Measurements from ENCODE around the gene CIAO2B.

CIAO2B gene

DNA sequence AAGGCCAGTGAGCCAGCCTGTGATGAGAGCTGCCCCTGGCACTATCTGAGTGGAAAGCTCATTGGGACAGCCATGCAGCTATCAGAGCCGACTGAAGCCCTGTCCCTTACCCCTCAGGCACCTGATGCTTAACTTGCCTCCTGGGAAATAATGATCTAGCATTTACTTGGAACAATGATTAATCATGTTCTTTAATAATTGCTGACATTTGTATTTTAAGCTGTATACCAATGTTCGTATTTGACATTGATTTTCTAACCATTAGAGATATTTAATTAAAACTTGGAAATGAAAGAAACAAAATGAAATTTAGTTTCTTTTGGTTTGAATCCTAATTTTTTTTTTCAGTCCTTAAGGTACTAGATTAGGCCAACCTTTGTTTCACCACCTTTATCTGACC lies 43.4 kb downstream of the CIAO2B start:
- 0 out of 2 replicates have a peak, but pooled peaks cover 3% of the 10 kb centered on the region for H3K4me1 ChIP-seq (ENCODE audit: insufficient read depth, low read length)
- H3K9ac ChIP-seq (ENCODE audit: low read depth, low read length), result no peak overlapping the region
- no peaks in the 10 kb centered on the region for H3K9me3 ChIP-seq (ENCODE audit: control insufficient read depth, insufficient read depth, low read length)
- H3K36me3 ChIP-seq (ENCODE audit: insufficient read depth, low read length), result no peaks in the 10 kb centered on the region; the same call in 1 of the 2 replicates

DNA sequence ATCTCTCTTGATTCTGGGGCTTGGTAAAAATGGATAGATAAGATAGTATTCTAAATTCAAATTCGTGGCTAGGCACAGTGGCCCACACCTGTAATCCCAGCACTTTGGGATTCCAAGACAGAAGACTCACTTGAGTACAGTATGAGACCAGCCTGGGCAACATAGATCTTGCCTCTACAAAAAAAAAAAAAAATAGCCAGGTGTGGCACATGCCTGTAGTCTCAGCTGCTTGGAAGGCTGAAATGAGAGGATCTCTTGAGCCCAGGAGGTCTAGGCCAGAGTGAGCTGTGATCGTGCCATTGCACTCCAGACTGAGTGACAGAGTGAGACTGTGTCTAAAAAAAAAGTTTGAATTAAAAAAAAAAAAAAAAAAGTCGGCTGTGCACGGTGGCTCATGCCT lies 44.6 kb downstream of the CIAO2B start:
- 0 out of 2 replicates have a peak, but pooled peaks cover 3% of the 10 kb centered on the region for H3K4me1 ChIP-seq (ENCODE audit: insufficient read depth, low read length)

DNA sequence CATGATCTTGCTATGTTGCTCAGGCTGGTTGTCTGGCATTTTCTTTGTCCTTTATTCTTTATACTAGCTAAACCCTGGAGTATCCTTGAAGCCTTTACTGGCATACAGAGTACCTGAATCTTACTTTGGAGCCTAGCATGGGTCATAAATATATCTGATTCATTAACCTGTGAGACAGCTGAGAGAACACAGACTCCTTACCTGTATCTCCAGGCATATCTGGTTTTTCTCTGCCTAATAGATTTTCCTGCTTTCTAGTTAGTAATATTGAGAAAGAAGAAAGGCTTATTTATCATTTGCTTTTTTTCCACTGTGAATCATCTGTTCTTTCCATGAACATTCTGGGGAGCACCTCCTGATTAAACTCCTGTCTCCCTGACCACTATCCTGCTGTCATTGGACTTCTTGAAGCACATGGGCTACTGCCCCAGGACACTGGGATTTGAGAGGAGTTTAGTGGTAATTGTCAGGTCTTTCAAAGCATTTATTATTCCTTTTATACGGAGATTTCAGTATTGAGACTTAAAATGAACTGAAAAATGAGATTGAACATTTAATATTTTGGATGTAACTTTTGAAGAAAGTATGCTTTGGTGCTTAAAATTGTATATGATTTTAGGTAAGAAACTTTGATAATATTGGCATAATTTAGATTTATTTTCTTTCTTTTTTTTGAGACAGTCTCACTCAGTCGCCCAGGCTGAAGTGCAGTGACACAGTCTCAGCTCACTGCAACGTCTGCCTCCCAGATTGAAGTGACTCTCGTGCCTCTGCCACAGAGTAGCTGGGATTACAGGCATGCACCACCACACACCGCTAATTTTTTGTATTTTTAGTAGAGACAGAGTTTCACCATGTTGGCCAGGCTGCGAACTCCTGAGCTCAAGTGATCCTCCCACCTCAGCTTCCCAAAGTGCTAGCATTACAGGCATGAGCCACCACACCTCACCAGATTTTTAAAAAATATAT lies 45.3 kb downstream of the CIAO2B start:
- Histone ChIP-seq H3K36me3 (ENCODE audit: insufficient read depth, low read length) (peaks cover 7% of the 10 kb centered on the region), H3K9ac (ENCODE audit: low read depth, low read length) (no peak overlapping the region), H3K9me3 (ENCODE audit: control insufficient read depth, insufficient read depth, low read length) (no peaks in the 10 kb centered on the region), H3K4me1 (ENCODE audit: insufficient read depth, low read length) (0 out of 2 replicates have a peak, but pooled peaks cover 3% of the 10 kb centered on the region)

More for the DNA sequence above, 44.6 kb downstream of the CIAO2B start:
- Histone ChIP-seq H3K9me3 (ENCODE audit: control insufficient read depth, insufficient read depth, low read length) (no peaks in the 10 kb centered on the region), H3K36me3 (ENCODE audit: insufficient read depth, low read length) (peaks cover 5% of the 10 kb centered on the region), H3K9ac (ENCODE audit: low read depth, low read length) (no peak overlapping the region)

DNA sequence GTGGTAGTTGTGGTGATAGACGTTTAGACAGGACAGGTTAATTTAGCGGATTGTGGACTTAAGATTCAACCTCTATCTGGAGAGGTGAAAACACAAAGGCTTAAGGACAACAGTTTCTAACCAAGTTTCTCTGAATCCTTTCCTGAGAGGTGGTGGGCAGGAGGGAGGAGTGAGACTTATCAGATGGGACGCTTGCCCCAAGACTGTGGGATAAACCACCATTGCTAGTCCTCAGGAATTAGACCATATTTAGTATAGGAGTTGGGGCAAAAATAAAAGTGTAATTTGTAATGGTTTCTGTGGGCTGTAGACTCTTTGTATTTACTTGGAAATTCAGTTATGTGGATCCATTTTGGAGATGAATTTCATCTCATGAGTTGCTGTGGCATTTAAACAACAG lies 47.3 kb downstream of the CIAO2B start:
- H3K9me3 ChIP-seq (ENCODE audit: control insufficient read depth, insufficient read depth, low read length), result no peaks in the 10 kb centered on the region
- H3K4me1 ChIP-seq (ENCODE audit: insufficient read depth, low read length), result 0 out of 2 replicates have a peak, but pooled peaks cover 3% of the 10 kb centered on the region
- H3K9ac ChIP-seq (ENCODE audit: low read depth, low read length), result no peak overlapping the region
- H3K36me3 ChIP-seq (ENCODE audit: insufficient read depth, low read length), result peaks cover 7% of the 10 kb centered on the region

DNA sequence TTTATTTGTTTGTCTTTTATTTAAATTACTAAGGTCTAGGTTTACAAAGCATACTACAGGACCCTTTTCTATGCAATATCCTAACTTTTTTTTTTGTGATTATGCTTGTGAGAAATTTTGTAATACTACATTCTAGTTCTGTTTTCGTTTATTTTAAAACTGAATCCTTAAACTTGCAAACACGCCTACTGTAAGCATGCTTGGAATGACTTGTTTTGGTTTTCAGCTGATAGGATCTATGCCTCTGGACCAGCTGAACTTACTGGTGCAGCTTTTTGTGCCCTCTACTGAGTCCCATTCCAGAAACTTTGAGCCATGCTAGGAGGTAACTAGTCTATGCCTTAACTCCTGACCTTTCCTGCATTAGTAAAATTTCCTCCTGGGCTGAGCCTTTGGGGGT lies 47.9 kb downstream of the CIAO2B start:
- no peak overlapping the region for H3K9ac ChIP-seq (ENCODE audit: low read depth, low read length)
- H3K9me3 ChIP-seq (ENCODE audit: control insufficient read depth, insufficient read depth, low read length), result no peaks in the 10 kb centered on the region
- H3K36me3 ChIP-seq (ENCODE audit: insufficient read depth, low read length), result peaks cover 7% of the 10 kb centered on the region
- 0 out of 2 replicates have a peak, but pooled peaks cover 3% of the 10 kb centered on the region for H3K4me1 ChIP-seq (ENCODE audit: insufficient read depth, low read length)

DNA sequence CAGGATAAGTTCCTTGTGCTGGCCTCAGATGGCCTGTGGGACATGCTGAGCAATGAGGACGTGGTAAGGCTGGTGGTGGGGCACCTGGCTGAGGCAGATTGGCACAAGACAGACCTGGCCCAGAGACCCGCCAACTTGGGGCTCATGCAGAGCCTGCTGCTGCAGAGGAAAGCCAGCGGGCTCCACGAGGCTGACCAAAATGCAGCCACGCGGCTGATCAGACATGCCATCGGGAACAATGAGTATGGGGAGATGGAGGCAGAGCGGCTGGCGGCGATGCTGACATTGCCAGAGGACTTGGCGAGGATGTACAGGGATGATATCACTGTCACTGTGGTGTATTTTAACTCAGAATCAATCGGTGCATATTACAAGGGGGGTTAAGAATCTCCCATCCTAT lies 48.7 kb downstream of the CIAO2B start:
- Histone ChIP-seq H3K9ac (ENCODE audit: low read depth, low read length) (no peak overlapping the region), H3K9me3 (ENCODE audit: control insufficient read depth, insufficient read depth, low read length) (no peaks in the 10 kb centered on the region), H3K4me1 (ENCODE audit: insufficient read depth, low read length) (0 out of 2 replicates have a peak, but pooled peaks cover 3% of the 10 kb centered on the region), H3K36me3 (ENCODE audit: insufficient read depth, low read length) (peaks cover 7% of the 10 kb centered on the region)

DNA sequence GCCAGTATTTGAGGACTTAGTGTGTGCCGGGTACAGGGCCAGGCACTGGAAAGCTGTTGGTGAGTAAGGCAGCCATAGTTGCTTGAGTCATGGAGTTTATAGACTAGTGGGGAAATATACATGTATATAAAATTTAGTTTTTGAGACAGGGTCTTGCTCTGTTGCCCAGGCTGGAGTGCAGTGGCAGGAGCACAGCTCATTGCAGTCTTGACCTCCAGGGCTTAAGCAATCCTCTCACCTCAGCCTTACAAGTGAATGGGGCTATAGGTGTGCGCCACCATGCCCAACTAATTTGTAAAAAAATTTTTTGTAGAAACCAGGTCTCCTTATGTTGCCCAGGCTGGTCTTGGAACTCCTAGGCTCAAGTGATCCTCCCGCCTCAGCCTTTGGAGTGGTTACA lies 51.5 kb downstream of the CIAO2B start:
- Histone ChIP-seq H3K36me3 (ENCODE audit: insufficient read depth, low read length) (peaks cover 7% of the 10 kb centered on the region), H3K9me3 (ENCODE audit: control insufficient read depth, insufficient read depth, low read length) (no peaks in the 10 kb centered on the region), H3K4me1 (ENCODE audit: insufficient read depth, low read length) (0 out of 2 replicates have a peak, but pooled peaks cover 3% of the 10 kb centered on the region), H3K9ac (ENCODE audit: low read depth, low read length) (no peak overlapping the region)
